Spleen (tissue), 11 donors: ENCODE data around the gene SLC4A11. TPM values are rescaled to one million over a fixed set of nuclear protein-coding genes. Genes with fewer than 3 reads are reported as not detected.
A peak's percentile ranks its signal among the peaks of the same experiment; 100 is the strongest.

Source experiments
- DNase-seq: peaks from one replicate; pipeline ENCODE4 v3.0.0-alpha.2; 2020
- H3K27ac ChIP-seq, 8 donors: fragments of 200-600 bp; sonication (generic) in 7 of 8; 1 replicate in 4 of 8; 2 replicates in 4 of 8; pipeline versions ENCODE4 v1.5.0 to v1.8.0; 2016 to 2021; ENCODE audit warnings: inconsistent platforms in 4 of 8, mild to moderate bottlenecking in 4 of 8, moderate library complexity in 1 of 8
- H3K27me3 ChIP-seq, 7 donors: fragments of 200-600 bp; sonication (generic) in 6 of 7; replicated peaks in 1 of 7; 1 replicate in 4 of 7; 2 replicates in 3 of 7; pipeline versions ENCODE4 v1.5.0 to v1.8.0; 2016 to 2021; ENCODE audit warnings: inconsistent platforms in 3 of 7, mild to moderate bottlenecking in 1 of 7
- H3K36me3 ChIP-seq, 6 donors: fragments of 200-600 bp; sonication (generic) in 5 of 6; 1 replicate in 4 of 6; 2 replicates in 2 of 6; pipeline versions ENCODE4 v1.5.0 to v1.8.0; 2016 to 2021; ENCODE audit warnings: inconsistent platforms in 2 of 6
- H3K4me1 ChIP-seq, 6 donors: fragments of 200-600 bp; sonication (generic) in 5 of 6; 1 replicate in 3 of 6; 2 replicates in 3 of 6; pipeline versions ENCODE4 v1.5.0 to v1.8.0; 2016 to 2021; ENCODE audit warnings: inconsistent platforms in 3 of 6
- H3K4me3 ChIP-seq, 8 donors: fragments of 200-600 bp; sonication (generic) in 7 of 8; 1 replicate in 4 of 8; 2 replicates in 4 of 8; pipeline versions ENCODE4 v1.5.0 to v1.8.0; 2016 to 2021; ENCODE audit warnings: inconsistent platforms in 4 of 8, mild to moderate bottlenecking in 4 of 8, moderate library complexity in 2 of 8
- H3K9me3 ChIP-seq, 8 donors: fragments of 200-600 bp; sonication (generic) in 7 of 8; 1 replicate in 4 of 8; 2 replicates in 4 of 8; pipeline versions ENCODE4 v1.5.0 to v1.8.0; 2016 to 2021; ENCODE audit warnings: inconsistent platforms in 4 of 8
- CTCF ChIP-seq, 11 experiments: fragments of 200-600 bp in 7 of 11; fragments of 450-650 bp in 4 of 11; sonication (generic) in 4 of 11; IDR thresholded peaks in 8 of 11; conservative IDR thresholded peaks in 3 of 11; 1 replicate in 7 of 11; 2 replicates in 4 of 11; pipeline versions ENCODE4 v1.4.0 to v1.8.0; 2016 to 2021; ENCODE audit warnings: antibody characterized with exemption in 11 of 11, inconsistent platforms in 4 of 11, mild to moderate bottlenecking in 1 of 11
- POLR2A ChIP-seq, 3 donors: fragments of 450-650 bp; IDR thresholded peaks; one replicate each; pipeline ENCODE4 v1.5.1; 2017; ENCODE audit warnings: antibody characterized with exemption in 3 of 3, mild to moderate bottlenecking in 1 of 3
- POLR2AphosphoS5 ChIP-seq, 3 donors: sonication (generic); formaldehyde crosslinking; IDR thresholded peaks; one replicate each; pipeline ENCODE4 v1.5.1; 2017; ENCODE audit warnings: antibody characterized with exemption in 3 of 3
- WGBS, 5 donors: extraction: QIAGEN DNeasy Blood & Tissue Kit in 3 of 5; methylation state at CpG; one replicate each; pipeline versions ENCODE4 v1.1.5 to v1.1.7; 2013 to 2018; 5-methylcytosine and 5-hydroxymethylcytosine counted together
- intact Hi-C: fragments of 100-400 bp; cut with DNase I; formaldehyde crosslinking; loops from one replicate; pipeline ENCODE4 v1.15.0; 2023; ENCODE audit warnings: low total_unique reads
- polyA plus RNA-seq, 3 donors: library from polyadenylated mRNA; stranded (reverse); fragments of 200-250 nt; gene quantifications; one replicate each; pipeline ENCODE4 v1.2.1, GENCODE V29; 2013
- total RNA-seq, 7 donors: library from RNA; depleted of rRNA in 3 of 7; stranded (reverse); fragments of >200 nt in 3 of 7; fragmentation: NEBNext Ultra II Directional in 4 of 7; extraction: Animal tissue kit (Norgen Biotek cat#: 25700) in 4 of 7; gene quantifications; one replicate each; pipeline versions ENCODE4 v1.1.0 to v1.2.1, GENCODE V29; 2016 to 2021
- donor health status: healthy with polysubstance abuse.
- donor health status: DM: no; HTN: no; CAD: no; lungs with moderate emphysema.
- donor health status: DM: no; HTN: no; CAD: no.
- donor health status: Bipolar disorder and iron deficiency.
- donor health status: healthy.
- donor health status: DM: no; HTN: no; CAD: no.
- donor health status: DM: yes; HTN: yes; CAD: no.

Gene SLC4A11
- total and polyA plus RNA-seq, 10 donors: 0.52 to 1.6 (median 0.92) TPM

GRCh38 chr20:3209946-3210317 is 29.1 kb downstream of the SLC4A11 start:
- intact Hi-C loops: loop anchor here (10.0 kb wide), 1 partner anchor 105 kb away; no protein-coding TSS in a partner anchor
- peak overlapping the region; percentile 85 to 94 (median 90) for H3K27ac ChIP-seq
- whole genome bisulfite sequencing, 5 donors: 0 to 4% (median 2%) methylated on average over 10 of the region's 10 CpGs
- H3K36me3 ChIP-seq: peaks cover 0 to 21% (median 16%) of the 10 kb centered on the region in 6 donors
- no peaks in the 10 kb centered on the region for H3K27me3 ChIP-seq
- H3K4me3 ChIP-seq: peak overlapping the region; percentile 76 to 97 (median 84)
- H3K4me1 ChIP-seq: peaks cover 12 to 34% (median 21%) of the 10 kb centered on the region in 6 donors
- no peaks in the 10 kb centered on the region for H3K9me3 ChIP-seq
- TF ChIP-seq POLR2A (IDR thresholded peaks at IDR 0.05) (no peak), POLR2AphosphoS5 (IDR thresholded peaks at IDR 0.05) (no peak), CTCF (IDR thresholded peaks at IDR 0.05 in 8 of 11, conservative IDR thresholded peaks at IDR 0.05 in 3 of 11) (no peak)
- no peak for DNase-seq

GRCh38 chr20:3209257-3209945 is 29.6 kb downstream of the SLC4A11 start, which contains the start of gene ITPA:
TSS of gene ITPA (plus strand) at chr20:3209498. CDS start at chr20:3209552, 54 bp downstream.
- peak within 1 kb of the TSS; percentile 85 to 94 (median 90) for H3K27ac ChIP-seq
- H3K4me1 ChIP-seq: peaks cover 15 to 37% (median 26%) of the 10 kb centered on the region in 6 donors
- H3K27me3 ChIP-seq: no peaks in the 10 kb centered on the region
- 0 to 1% (median 0%) methylated on average over 38 to 48 of the region's 48 CpGs for WGBS, 5 donors
- TF ChIP-seq POLR2AphosphoS5 (IDR thresholded peaks at IDR 0.05) (peak; percentile 66 to 79 (median 70)), CTCF (IDR thresholded peaks at IDR 0.05 in 8 of 11, conservative IDR thresholded peaks at IDR 0.05 in 3 of 11) (no peak), POLR2A (IDR thresholded peaks at IDR 0.05) (no peak)
- H3K36me3 ChIP-seq: peaks cover 0 to 16% (median 12%) of the 10 kb centered on the region in 6 donors
- H3K9me3 ChIP-seq: no peaks in the 10 kb centered on the region
- H3K4me3 ChIP-seq: peak within 1 kb of the TSS; percentile 76 to 97 (median 84)
- intact Hi-C loops: no loop called here
- peak; percentile 89 for DNase-seq

GRCh38 chr20:3208786-3209256 is 30.2 kb downstream of the SLC4A11 start:
- intact Hi-C loops: no loop called here
- no peak for DNase-seq
- Histone ChIP-seq H3K27ac (peak overlapping the region; percentile 85 to 94 (median 90)), H3K4me1 (peaks cover 15 to 39% (median 26%) of the 10 kb centered on the region in 6 donors), H3K4me3 (peak overlapping the region; percentile 76 to 97 (median 84)), H3K36me3 (peaks cover 0 to 10% (median 8%) of the 10 kb centered on the region in 6 donors), H3K9me3 (no peaks in the 10 kb centered on the region), H3K27me3 (no peaks in the 10 kb centered on the region)
- WGBS, 5 donors: 0 to 4% (median 3%) methylated on average over 8 to 10 of the region's 10 CpGs
- no peak for TF ChIP-seq CTCF (IDR thresholded peaks at IDR 0.05 in 8 of 11, conservative IDR thresholded peaks at IDR 0.05 in 3 of 11)
- TF ChIP-seq POLR2AphosphoS5 (IDR thresholded peaks at IDR 0.05): no peak
- no peak for TF ChIP-seq POLR2A (IDR thresholded peaks at IDR 0.05)
